Activated CD4-positive, alpha-beta T cell treated with anti-CD3 and anti-CD28 coated beads, Interleukin-2, amount 50 U/mL, for 1 hour (primary cell): ENCODE data around the gene C19orf81.

ENCODE experiments used
- DNase-seq: peaks from one replicate; pipeline ENCODE4 v3.0.0-alpha.2; 2020

Gene C19orf81

GRCh38 chr19:50686310-50687032, 37.2 kb downstream of the C19orf81 start:
- no peak for DNase-seq

GRCh38 chr19:50688766-50689165, 39.5 kb downstream of the C19orf81 start:
- no peak for DNase-seq

DNA sequence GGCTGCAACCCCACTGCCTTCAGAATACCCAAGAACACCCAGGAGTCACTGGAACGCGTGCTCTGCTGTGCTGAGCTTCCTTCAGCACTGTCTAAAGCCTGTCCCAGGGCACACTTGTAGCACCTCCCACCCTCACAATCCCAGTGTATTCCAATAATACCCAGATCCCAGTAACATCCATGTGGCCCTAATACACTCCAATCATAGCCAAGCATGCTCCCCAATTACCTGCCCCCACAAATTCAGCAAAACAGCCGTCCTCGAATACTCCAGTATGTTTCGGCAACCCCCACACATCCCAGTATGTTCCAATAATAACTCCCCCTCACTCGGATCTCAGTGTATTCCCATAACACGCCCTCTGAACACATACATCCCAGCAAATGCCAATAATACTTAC, 41.2 kb downstream of the C19orf81 start:
- no peak for DNase-seq

DNA sequence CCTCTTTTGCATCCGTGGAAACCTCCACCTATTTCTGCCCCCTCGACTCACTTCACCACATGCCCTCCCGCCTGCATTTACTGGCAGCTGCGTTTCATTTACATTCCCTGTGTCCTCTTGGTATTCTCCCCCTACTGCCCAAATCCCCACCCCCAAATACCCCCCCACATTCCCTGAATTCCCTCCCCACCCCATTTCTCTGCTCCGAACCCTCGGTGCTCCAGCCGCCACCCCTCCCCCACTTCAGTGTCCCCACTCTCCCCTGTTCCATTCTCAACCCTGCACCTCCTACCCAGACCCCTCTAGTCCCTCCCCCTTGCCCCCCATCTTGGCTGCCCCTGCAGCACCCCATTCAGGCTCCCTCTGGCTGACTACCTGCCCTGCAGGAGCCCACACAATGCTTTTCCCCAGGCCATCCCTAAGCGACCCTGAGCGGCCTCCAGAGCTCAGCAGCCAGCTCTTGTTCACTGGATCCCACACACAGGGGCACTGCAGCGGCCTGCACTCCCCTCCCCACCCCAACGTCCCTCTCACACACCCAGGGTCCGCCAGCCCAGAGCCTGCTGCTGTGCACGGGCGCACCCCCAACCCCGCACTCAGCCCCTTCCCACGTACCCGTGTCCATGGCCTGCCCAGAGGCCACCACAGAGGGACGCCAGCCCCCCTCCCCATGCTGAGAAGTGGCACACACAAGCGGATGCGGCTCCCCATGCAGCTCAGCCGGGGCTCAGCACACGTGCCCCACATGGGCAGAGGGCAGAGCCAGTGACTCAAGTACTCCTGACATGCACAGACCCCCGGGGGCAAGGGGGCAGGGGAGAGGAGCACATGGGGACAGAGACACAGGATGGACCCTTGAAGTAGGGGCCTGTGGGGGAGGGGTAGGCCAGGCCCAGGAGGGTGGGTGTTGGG, 44.1 kb downstream of the C19orf81 start:
- DNase-seq, result no peak

DNA sequence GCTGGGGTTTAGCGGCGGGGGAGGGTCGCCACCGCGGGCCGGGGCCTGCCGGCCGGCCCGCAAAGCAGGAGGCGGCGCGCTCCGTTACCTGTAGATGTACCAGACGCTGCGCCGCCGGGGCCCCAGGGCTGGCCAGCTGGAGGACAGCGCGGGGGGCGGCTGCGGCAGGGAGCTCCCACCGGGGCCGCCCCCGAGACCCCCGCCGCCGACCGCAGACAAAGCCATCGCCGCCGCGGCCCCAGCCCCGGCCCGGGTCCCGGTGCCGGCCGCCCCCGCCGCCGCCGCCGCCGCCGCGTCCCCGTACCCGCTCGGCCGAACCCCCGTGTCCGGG, 45.5 kb downstream of the C19orf81 start:
- DNase-seq, result no peak

GRCh38 chr19:50695251-50696093, 46.2 kb downstream of the C19orf81 start:
- no peak for DNase-seq

DNA sequence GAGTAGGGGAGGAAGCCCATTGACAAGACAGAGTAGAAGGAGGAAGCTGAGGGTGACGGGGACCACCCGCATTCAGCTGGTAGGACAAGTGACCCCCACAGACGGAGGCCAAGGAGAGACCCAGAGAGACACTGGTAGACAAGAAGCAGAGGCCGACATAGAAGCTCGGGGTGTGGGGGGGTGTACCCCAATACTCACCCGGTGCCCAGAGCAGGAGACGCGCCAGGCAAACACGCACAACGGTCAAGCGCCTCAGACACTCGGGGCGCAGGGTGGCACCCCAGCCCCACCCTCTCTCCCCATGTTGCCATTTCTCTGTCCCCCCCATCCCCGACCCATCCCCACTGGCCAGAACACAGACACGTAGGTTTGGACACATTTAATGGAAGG, 46.8 kb downstream of the C19orf81 start:
- DNase-seq, result no peak

DNA sequence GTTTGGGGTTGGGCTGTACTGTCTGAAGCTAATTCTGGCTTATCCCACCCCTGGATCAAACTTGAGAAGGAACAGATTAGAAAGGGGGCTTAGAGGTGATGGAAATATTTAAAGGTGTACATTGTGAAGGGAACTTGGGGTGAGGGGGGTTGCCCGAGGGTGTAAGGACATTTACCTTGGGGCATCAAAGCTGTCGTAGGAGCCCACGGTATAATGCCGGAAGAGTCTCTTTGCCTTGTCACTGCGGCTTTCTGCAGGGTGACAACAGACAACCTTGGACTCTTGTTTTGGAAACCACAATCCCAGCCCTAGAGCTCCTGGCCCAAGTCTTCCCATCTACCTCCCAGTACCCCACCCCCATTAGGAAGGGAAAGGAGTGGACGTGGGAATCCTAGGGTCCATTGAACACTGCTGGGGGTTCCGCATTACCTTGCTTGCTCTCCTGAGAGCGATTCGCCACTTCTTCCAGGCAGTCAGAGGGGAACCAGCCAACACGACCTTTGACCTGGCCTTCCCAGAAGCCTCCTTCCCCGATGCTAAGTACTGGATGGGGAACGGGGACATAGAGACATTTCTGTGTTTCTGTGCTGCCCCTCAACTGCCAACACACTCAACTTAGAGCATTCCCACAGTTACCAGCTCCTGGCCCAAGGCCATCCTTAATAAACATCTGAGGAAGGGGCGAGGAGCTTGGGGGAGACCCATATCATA, 48.3 kb downstream of the C19orf81 start:
- no peak for DNase-seq

- no peak for DNase-seq
Observed at GRCh38 chr19:50701367-50701985, 52.2 kb downstream of the C19orf81 start.

DNA sequence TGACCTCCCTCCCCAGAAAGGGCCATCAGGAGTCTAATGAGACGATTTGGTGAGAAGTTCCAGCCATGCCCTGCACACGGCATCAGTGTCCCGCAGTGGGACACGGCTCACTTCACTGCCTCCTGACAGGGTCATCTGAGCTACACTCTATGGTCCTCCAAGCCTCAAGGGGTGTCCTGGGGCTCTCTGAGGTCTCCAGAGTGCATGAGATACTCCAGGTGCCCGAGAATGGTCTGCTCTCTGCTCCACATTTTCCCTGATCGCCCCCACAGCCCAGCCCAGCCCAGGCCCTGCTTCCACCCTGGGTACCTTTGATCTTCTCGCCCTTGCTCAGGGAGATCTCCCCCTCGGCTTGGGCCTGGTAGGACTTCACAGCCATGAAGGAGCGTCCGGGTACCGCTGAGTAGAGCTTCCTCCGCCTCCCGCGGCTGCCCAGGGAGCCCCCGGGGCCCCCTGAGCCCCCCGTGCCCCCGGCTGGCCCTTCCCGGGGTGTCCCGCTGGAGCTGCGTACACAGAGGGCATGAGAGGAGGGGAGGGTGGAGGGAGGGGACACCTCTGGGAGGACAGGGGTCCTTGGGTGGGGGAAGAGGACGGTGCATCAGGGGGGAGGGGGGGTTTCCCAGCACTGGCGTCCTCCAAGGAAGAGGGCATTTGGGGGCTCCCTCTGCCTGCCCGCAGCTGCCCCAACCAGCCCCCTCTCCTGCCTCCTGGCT, 53.1 kb downstream of the C19orf81 start:
- DNase-seq, result no peak

GRCh38 chr19:50702871-50703829, 53.9 kb downstream of the C19orf81 start:
- DNase-seq, result no peak

- no peak for DNase-seq
Observed at GRCh38 chr19:50703915-50704796, 54.9 kb downstream of the C19orf81 start.

GRCh38 chr19:50705422-50706019, 56.3 kb downstream of the C19orf81 start:
- DNase-seq, result no peak

GRCh38 chr19:50706387-50706786, 57.1 kb downstream of the C19orf81 start:
- no peak for DNase-seq

DNA sequence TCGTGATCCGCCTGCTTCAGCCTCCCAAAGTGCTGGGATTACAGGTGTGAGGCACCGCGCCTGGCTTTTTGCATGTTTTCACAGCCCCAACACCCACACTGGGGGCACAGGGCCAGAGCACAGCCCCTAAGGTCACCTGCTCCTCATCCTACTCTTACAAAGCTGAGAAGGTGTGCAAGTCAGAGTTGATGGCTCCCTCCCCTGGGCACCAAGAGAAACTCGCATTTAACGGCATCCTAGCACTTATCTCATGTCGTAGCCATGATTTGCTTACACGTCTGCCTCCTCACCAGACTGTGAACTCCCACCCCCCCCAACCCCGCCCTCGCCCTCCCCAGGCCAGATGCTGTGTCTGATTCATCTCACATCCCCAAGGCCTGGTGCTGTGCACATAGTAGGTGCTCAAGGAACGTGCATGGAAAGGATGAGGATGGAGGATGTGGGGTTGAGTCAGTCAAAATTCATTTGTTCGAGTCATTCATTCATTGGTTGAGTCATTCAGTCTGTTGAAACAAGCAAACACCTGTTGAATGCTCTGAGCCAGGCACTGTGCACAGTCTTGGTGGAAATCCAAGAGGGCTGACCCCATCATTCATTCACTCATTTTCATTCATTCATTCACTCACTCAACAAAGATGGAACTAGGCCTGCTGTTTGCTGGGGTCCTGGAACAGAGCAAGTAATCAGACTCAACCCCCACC, 59.1 kb downstream of the C19orf81 start:
- DNase-seq, result no peak
